ENCODE measurements around the gene RND3.

Gene RND3

DNA sequence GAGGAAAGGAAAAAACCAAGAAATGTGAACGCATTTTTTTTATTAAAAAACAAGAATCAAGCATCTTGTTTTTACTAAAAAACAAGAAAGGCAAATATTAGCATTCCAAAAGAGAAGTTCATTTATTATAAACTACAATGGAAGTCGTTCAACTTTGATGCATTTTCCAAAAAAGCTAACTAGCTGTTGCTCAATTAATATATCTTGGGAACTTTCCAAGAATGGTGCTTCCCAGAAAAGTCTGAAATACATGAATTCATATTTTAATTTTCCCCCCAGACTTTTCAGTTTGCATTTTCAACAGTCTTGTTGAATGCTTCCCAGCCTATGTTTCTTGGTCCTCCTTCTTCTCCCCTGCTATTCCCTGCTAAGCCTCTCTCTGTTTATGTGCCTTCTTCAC, 7.5 kb upstream of the RND3 start:
- no peak for DNase-seq (ENCODE audit: low read depth)
- H3K4me3 ChIP-seq (ENCODE audit: low read depth, low read length): no peak overlapping the region

DNA sequence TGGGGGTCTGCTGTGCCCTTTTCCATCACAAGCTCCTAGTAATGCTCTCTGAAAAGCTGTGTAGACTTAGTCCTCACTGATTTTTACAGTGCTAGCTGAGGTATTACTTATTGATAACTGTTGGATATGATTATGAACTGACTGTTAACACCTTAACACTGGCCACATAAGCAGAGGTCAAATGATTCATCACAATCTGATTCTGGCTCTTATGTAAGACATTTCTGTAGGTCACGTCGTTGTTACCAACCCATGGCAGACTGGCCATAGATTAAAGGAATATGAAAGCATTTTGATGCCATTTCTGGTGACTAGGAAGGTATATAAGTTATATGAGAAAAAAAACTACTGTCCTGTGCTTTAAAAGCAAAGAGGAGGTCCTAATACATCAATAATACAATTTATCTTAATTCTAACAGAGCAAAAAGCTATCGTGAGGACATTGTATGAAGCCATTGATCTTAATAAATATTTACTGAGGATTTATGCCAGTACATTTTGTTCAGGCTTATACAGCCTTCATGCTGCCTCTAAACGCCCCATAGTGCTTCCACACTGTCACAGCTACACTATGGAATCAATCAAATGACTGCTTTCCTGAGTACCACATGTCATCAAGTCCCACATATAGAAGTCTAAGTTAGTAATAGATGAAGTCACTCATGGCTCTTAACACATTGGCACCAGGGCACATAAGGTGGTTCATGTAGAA, 6.9 kb upstream of the RND3 start:
- DNase-seq (ENCODE audit: low read depth): no peak
- no peak overlapping the region for H3K4me3 ChIP-seq (ENCODE audit: low read depth, low read length)

DNA sequence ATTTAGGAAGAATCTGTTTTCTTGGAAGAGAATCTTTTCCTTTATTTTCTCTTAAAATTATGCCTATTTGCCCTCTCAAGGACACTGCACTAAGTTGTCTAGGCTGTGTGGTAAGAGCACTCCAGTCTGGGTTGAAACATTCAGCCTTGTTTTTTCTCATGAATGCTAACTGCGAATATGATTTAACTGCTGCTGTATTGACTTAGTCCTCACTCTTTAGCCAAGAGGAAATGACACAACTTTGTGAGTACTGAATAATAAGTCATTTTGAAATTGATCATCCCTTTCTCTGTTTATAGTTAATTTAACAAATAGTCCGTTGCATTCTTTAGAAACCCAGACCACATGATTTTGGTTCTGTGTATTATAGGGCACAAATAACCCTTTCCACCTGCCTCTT, 4.5 kb upstream of the RND3 start:
- peak; percentile 60 for DNase-seq (ENCODE audit: low read depth)

DNA sequence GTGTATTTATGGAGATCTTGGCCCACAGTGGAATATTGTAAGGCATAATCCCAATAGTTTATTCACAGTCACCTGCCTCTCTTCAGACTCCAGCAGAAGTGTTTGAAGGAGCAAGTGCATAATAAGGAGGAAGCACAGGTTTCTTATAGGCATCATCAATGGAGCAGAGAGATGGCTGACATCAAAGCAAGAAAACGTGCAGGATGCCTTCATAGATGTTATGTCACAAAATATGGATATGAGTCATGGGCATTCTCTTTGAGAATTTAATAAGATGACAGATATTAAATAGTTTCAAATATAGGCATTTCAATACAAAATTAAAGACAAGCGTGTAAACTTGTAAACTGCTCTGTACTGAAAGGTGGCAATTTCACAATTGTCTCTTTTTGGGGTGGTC, 4.0 kb upstream of the RND3 start:
- H3K4me3 ChIP-seq (ENCODE audit: low read depth, low read length): no peak overlapping the region
- no peak for DNase-seq (ENCODE audit: low read depth)

More for the DNA sequence above, 4.5 kb upstream of the RND3 start:
- H3K4me3 ChIP-seq (ENCODE audit: low read depth, low read length): no peak overlapping the region

DNA sequence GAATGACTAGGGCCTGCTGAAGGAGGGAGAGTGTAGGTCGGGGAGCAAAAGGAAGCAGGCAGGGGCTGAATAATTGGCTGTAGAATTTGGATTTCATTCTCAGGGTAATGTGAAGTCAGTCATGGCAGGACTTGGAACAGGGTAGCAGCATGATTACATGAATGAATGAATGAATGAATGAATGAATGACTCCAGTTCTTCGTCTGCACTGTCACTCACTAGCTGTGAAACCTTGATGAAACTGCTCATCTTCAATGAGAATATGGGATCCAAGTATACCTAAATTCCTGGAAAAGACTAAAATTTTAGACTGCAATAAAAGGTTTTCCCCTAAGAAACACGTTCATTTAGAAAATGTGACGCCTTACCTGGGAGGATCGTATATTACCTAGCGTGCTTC, 3.0 kb upstream of the RND3 start:
- no peak overlapping the region for H3K4me3 ChIP-seq (ENCODE audit: low read depth, low read length)
- no peak for DNase-seq (ENCODE audit: low read depth)

DNA sequence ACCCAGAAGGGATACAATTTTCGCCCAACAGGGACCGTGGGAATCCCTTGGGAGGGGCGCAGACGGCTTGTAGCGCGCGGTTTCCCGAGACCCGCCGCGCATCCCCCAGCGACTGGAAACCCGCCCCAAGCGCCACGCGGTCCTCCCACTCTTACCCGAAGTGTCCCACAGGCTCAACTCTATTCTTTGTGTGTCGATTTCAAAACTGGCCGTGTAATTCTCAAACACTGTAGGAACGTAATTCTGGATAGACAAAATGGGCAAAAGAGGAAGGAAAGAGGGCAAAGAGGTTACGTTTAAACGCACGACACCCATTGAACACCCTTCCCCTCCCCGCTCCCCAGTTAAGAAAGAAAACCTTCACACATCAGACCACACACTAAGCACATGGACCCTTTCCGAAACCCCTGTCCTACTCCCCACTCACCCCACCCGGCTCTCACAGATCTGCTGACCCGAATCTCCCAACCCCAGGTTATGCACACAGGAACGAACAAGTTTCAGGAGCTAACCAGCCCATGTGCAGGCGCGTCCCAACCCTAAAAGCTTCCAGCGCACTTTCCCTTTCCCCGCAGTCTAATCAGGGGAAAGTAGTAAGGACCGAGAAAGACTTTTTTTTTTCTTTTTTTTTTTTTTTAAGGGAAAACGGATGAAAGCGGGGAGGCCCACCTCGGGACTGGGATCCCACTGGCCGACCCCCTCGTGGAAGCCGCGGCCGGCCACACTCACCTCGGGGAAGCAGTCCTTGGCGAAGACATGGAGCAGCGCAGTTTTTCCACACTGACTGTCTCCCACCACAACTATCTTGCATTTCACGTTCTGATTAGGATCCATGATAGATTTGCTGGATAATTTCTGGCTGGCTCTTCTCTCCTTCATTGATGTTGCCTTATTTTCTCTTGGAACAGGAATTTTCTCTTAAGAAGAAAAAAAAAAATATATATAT, 655 bp downstream of the RND3 start:
- no peak for DNase-seq (ENCODE audit: low read depth)
- H3K4me3 ChIP-seq (ENCODE audit: low read depth, low read length): peak overlapping the region; percentile 53

DNA sequence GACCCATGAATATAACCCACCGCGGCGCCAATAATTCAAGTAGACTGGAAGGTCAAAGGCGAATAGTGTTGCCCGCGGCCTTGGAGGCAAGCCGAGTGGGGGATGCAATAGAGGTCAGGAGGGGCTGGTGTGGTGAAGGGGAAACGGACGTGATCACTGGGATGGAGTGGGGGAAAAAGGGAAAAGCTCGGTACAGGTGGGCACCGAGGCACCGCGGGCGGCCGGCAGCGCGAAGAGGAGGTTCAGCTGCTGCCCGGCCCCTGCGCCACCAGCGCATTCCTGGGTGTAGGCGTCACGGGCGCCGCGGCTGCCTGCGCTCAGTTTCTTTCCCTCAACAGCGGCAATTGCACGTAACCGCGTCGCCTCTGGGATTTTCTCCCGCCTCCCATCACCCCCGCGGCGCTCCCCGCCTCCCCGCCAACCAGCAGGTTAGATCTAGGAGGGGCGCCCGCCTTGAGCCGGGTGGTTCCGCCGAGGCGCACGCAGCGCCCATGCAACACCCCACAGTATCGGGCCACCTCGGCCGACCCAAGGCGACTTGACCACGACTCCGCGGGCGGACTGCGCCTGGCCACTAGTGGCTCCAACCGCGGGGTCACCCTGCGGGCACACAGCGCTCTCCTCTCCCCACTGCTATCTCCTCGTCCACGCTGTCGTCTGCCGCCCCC, 1.5 kb downstream of the RND3 start:
- H3K4me3 ChIP-seq (ENCODE audit: low read depth, low read length): peak overlapping the region; percentile 53
- peak; percentile 72 for DNase-seq (ENCODE audit: low read depth)

DNA sequence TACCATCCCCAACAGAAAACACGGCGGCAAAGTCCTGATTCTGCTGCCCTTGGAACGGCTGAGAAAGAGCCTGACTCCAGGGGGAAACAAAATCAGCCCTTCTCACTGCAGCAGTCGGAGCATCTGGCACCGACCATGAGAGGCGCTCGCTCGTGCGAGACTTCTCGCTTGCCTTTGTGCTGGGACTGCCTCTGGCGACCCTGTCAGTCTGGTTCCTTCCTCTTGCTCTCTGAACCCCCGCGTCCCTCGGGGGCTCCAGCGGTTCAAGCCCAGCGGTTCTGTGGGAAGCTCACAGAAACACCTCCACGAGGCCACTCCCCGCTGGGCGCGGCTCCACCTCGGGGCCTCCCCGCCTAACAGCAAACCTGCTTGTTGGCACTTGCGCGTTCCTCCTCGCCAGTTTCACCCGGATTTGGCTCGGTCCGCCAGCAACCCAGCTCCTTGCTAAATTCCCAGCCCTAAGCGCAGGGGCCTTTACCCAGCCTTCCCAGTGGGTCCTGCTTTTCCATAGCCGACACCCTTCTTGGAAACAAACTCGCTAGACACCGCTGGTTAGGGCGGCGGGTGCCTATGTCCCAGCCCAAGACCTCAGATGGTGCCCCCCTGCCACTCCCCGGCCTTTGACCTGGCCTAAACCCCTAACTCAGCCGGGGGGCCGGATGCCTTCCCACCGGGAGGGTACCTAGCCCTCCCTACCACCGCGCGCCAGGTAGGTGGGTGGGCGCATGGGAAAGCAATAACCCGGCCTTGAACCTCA, 2.2 kb downstream of the RND3 start:
- no peak for DNase-seq (ENCODE audit: low read depth)
- H3K4me3 ChIP-seq (ENCODE audit: low read depth, low read length): peak overlapping the region; percentile 53

DNA sequence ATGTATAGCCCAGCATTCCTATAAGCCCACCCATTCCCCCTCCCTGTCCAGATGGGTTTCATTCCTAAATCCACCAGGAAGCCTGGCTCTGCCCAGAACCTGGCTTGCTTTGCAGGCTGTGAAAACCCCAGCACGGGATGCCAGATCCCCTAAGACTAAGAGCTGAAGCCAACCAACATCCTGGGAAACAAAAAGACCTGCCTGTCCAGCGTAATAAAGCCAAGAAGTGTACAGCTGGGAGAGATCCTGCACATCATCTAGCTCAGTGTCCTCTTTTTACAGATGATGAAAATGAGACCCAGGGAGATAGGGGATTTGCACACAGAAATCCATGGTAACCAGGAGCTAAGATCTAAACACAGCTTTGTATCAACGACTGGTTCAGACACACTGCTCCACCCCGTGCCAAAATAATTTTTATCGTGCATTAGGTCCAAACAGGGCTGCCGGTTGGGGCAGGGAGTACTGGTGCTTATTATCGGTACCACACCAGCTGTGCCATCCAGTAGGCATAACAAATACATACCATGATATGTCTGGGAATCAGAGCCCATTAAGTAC, 2.9 kb downstream of the RND3 start:
- no peak for DNase-seq (ENCODE audit: low read depth)
- H3K4me3 ChIP-seq (ENCODE audit: low read depth, low read length): peak overlapping the region; percentile 53

DNA sequence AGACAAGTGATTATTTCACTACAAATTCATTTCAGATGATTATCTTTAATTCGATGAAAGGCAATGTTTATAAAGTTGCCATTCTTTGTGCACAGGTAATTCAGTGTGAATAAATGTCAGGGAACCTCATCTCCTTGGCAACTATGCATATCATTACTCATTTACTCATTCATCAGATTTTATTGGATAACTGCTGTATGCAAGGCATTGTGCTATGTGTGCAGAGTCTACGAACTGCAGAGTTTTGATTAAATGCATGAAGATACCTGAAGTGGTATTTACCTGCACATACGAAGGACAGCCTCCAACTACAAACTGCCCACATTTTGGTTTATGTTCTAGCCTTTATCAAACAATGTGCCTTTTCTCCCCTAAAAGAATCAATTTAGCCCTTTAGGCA, 3.5 kb downstream of the RND3 start:
- DNase-seq (ENCODE audit: low read depth): no peak
- H3K4me3 ChIP-seq (ENCODE audit: low read depth, low read length): peak overlapping the region; percentile 53

DNA sequence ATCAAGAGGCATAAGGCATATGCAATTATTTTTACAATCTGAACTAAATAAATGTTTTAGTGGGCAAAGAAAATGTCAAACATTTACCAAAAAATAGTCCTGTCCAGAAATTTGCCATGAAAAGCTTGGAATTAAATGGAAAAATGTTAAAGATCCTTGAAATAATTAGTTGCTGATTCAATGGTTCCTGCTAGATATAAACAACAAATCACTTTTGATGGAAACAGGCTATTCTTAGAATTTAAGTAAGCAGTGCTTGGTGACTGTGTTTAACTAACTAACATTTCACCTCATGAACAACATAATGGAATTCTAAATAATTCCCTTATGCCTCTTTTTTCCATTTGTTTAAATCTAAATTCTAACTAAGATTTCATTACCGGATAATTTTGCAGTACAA, 3.9 kb downstream of the RND3 start:
- no peak for DNase-seq (ENCODE audit: low read depth)
- no peak overlapping the region for H3K4me3 ChIP-seq (ENCODE audit: low read depth, low read length)

DNA sequence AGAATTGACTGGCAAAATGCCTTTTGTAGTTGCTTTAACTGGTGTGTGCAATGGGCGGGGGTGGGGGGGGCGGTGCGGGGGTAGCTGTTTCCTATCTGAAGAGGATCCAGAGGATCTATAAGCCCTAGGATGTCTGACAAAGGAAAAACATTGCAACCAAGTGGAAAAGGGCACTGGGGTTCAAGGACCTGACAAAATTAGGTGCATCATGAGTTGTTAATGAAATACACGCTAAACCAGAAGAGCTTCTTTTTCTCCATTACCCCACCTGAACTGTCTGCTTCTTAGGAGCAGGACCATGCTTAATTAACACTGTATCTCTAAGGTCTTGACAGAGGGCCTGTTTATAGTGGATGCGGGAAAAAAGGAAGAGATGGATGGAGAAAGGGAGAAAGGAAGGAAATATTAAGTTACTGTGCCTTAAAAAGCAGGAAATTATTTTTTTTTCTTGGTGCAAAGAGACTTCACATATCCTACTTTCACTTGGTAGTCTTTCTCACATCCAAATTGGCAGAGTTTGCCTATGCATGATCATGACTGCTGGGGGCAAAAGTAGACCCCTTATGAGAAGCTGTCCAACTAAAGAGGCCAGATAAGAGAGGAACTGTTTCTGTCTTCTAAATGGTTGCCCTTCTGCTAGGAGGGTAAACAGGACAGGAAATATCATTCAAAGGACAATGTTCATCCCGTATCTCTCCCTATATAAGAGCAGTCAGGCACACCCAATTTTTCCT, 4.6 kb downstream of the RND3 start:
- DNase-seq (ENCODE audit: low read depth): no peak

DNA sequence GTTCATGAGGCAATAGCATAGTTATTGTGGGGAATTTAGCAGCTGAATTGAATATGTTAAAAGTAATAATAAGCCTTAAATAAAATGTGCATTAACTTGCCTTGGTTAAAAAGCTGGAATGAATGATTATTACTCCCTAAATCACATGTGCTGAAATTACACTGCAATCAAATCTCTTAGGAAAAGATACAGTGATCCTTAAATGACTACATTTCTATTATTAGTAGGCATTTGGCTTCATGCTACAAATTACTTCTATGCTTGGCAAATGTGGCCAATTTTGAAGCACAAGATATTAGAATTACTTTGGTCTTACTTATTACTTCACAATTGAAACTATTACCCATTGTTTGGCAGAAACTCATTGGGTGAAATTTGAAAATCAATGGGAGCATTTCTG, 5.4 kb downstream of the RND3 start:
- no peak for DNase-seq (ENCODE audit: low read depth)
- no peak overlapping the region for H3K4me3 ChIP-seq (ENCODE audit: low read depth, low read length)

More for the DNA sequence above, 4.6 kb downstream of the RND3 start:
- no peak overlapping the region for H3K4me3 ChIP-seq (ENCODE audit: low read depth, low read length)

DNA sequence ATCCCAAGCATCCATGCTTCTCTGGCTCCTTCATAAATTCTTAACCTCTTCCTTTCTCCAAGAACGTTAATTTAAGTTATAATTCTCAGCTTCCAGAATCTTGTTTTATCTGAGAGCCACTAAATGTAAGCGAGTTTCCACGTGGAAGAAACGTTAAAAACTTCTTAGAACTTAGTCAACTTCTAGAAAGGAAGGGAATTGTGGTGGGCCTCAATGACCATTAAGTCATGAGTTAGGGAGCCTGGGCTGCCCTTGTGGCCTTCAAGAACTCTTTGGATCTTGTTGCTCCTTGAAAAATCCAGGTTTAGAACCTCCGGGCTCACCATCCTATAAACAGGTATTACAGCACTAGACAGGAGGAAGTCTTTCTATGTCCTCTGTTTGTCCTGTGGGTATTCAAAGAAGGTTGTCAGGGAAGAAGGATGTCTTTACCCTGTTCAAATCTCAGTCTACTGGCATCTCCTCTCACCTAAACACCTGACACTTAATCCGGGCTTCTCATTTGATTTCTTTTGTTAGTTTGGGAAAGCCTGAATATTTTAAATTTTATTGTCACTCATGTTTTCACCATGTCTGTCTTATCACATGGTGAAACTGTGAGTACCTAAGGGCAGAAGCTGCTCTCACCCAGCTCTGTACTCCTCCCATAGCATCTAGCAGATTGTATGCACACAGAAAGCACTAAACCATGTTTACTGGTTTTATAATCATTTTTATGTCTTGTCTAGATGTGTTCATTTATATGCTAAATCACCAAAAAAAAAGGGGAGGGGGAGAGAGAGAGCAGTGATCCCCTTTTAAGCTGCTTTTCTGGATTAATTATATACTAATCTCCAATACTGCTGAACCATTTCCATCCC, 6.3 kb downstream of the RND3 start:
- DNase-seq (ENCODE audit: low read depth): no peak
- no peak overlapping the region for H3K4me3 ChIP-seq (ENCODE audit: low read depth, low read length)

DNA sequence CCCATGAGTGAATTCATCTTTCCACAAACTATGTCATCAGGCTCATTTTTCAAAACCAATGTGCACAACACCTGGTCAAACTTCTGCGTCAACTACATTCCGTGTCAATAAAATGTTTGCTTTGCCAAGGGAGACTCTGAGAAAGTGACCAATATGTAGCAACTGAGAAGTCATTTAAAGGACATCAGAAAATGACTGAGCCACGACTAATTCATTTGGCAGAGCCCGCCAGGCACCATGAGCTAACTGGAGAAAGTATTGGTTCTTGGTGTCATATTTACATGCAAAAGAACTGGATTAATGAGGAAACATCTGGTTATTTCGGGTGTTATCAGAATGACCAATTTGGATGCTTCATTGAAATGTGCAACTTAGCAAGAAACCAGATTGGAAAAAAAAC, 7.2 kb downstream of the RND3 start:
- DNase-seq (ENCODE audit: low read depth): no peak
- H3K4me3 ChIP-seq (ENCODE audit: low read depth, low read length): no peak overlapping the region

DNA sequence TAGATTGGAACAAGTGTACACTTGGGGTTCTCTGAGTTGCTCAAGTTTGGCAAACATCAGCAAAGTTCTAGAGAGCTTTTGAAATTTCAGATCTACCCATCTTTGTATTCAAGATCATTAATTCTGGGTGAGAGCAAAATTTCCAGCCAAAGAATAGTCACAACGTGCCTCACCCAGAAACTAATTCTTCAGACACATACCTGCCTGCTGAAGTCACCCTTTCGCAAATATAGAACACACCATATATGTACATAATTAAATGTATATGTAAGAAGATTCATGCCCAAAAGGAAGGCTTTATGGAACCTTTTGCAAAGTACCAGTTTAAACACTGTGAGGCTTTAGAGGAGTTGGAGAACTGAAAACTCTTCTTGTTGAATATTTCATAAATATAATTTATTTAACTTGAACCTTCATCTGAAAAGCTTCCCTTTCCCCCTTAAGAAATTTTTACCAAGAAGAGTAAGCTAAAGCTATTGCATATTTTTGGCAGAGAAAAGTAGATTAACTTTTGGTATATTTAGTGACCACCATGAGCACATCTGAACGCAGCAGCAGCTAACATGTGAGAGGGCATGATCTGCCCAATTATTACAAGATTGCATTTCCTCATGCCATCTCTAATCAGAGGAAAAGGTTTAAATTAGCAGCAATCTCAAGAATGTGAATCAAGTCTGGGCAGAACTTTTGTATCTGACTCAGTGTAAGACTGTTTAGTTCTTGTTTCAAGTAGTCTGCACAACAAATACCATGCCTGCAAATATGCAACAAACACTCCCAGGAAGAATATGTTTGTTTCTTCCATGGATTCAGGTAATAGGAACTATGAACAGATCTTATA, 8.2 kb downstream of the RND3 start:
- no peak for DNase-seq (ENCODE audit: low read depth)
- no peak overlapping the region for H3K4me3 ChIP-seq (ENCODE audit: low read depth, low read length)
